HepG2 (cell line): ENCODE results near the gene GMFB. TPM values are rescaled to one million over a fixed set of nuclear protein-coding genes. Genes with fewer than 3 reads are reported as not detected.
A peak's percentile ranks its signal among the peaks of the same experiment; 100 is the strongest.

Source experiments
- ADNP ChIP-seq: sonication (generic); formaldehyde crosslinking; IDR thresholded peaks from 2 replicates; pipeline ENCODE4 v1.4.0; 2020; ENCODE audit warnings: missing genetic modification reagents
- CSRNP2 ChIP-seq: sonication (generic); formaldehyde crosslinking; conservative IDR thresholded peaks from 2 replicates; pipeline ENCODE4 v1.8.0; 2022; ENCODE audit warnings: low read depth, missing genetic modification reagents
- CTCF ChIP-seq: sonication (generic); formaldehyde crosslinking; IDR thresholded peaks from 2 replicates; pipeline ENCODE4 v1.5.0; 2020; ENCODE audit warnings: mild to moderate bottlenecking, missing genetic modification reagents, moderate library complexity
- GABPB1 ChIP-seq: IDR thresholded peaks from 2 replicates; pipeline ENCODE4 v1.6.1; 2016; ENCODE audit warnings: mild to moderate bottlenecking, missing genetic modification reagents, moderate library complexity, missing compliant biosample characterization
- HMG20B ChIP-seq: conservative IDR thresholded peaks from 2 replicates; pipeline ENCODE4 v1.6.1; 2016; ENCODE audit warnings: missing genetic modification reagents, missing compliant biosample characterization
- MBNL3 ChIP-seq: fragments of 250-450 bp; sonication (Bioruptor Pico); conservative IDR thresholded peaks from 2 replicates; pipeline ENCODE4 v1.8.0; 2022; ENCODE audit warnings: mild to moderate bottlenecking, inconsistent platforms
- PRPF4 ChIP-seq: fragments of 200-400 bp; formaldehyde crosslinking; IDR thresholded peaks from 2 replicates; pipeline ENCODE4 v1.6.1; 2016; ENCODE audit warnings: low read length, low read depth; ENCODE audit not compliant: poor library complexity, severe bottlenecking
- SNAI1 ChIP-seq: sonication (generic); formaldehyde crosslinking; IDR thresholded peaks from 2 replicates; pipeline ENCODE4 v1.5.0; 2020; ENCODE audit warnings: mild to moderate bottlenecking, missing genetic modification reagents, borderline replicate concordance
- SOX5 ChIP-seq: IDR thresholded peaks from 2 replicates; pipeline ENCODE4 v1.6.1; 2016; ENCODE audit warnings: borderline replicate concordance
- TBX3 ChIP-seq: fragments of 450-650 bp; IDR thresholded peaks from 2 replicates; pipeline ENCODE4 v1.6.1; 2017; ENCODE audit warnings: antibody characterized with exemption, mild to moderate bottlenecking, inconsistent platforms, borderline replicate concordance
- THAP8 ChIP-seq: sonication (generic); formaldehyde crosslinking; IDR thresholded peaks from 2 replicates; pipeline ENCODE4 v1.5.1; 2020; ENCODE audit warnings: missing genetic modification reagents, mild to moderate bottlenecking, borderline replicate concordance
- ZNF20 ChIP-seq: sonication (generic); formaldehyde crosslinking; IDR thresholded peaks from 2 replicates; pipeline ENCODE4 v1.4.0; 2020; ENCODE audit warnings: mild to moderate bottlenecking, moderate library complexity, missing genetic modification reagents
- ZNF251 ChIP-seq: sonication (generic); formaldehyde crosslinking; IDR thresholded peaks from 2 replicates; pipeline ENCODE4 v1.9.0; 2021; ENCODE audit warnings: mild to moderate bottlenecking, missing genetic modification reagents
- ZNF260 ChIP-seq: sonication (generic); formaldehyde crosslinking; IDR thresholded peaks from 2 replicates; pipeline ENCODE4 v1.4.0; 2020; ENCODE audit warnings: missing genetic modification reagents, low read depth, mild to moderate bottlenecking, borderline replicate concordance
- ZNF543 ChIP-seq: sonication (generic); formaldehyde crosslinking; IDR thresholded peaks from 2 replicates; pipeline ENCODE4 v1.4.0; 2020; ENCODE audit warnings: mild to moderate bottlenecking, missing genetic modification reagents
- ZNF547 ChIP-seq: sonication (generic); formaldehyde crosslinking; IDR thresholded peaks from 2 replicates; pipeline ENCODE4 v1.5.1; 2020; ENCODE audit warnings: mild to moderate bottlenecking, missing genetic modification reagents
- ZNF619 ChIP-seq: sonication (generic); formaldehyde crosslinking; IDR thresholded peaks from 2 replicates; pipeline ENCODE4 v1.4.0; 2020; ENCODE audit warnings: mild to moderate bottlenecking, missing genetic modification reagents
- ZNF691 ChIP-seq: sonication (generic); formaldehyde crosslinking; IDR thresholded peaks from 2 replicates; pipeline ENCODE4 v1.4.0; 2020; ENCODE audit warnings: missing genetic modification reagents, low read depth, mild to moderate bottlenecking, borderline replicate concordance
- ZNF724P ChIP-seq: sonication (generic); formaldehyde crosslinking; IDR thresholded peaks from 2 replicates; pipeline ENCODE4 v1.8.0; 2022; ENCODE audit warnings: missing genetic modification reagents, borderline replicate concordance
- ZNF775 ChIP-seq: sonication (generic); formaldehyde crosslinking; IDR thresholded peaks from 2 replicates; pipeline ENCODE4 v1.4.0; 2020; ENCODE audit warnings: missing genetic modification reagents, mild to moderate bottlenecking, moderate library complexity, borderline replicate concordance
- polyA plus RNA-seq, 8 experiments: library from polyadenylated mRNA; depleted of rRNA in 3 of 8; stranded (reverse) in 7 of 8; unstranded in 1 of 8; fragments of >200 nt; fragmentation: Illumina TruSeq in 4 of 8; extraction: Trizol in 4 of 8; gene quantifications; 2 replicates each; pipeline versions ENCODE4 v1.2.1 to v1.2.3, GENCODE V29; 2011 to 2016; ENCODE audit warnings: low read depth in 4 of 8, missing spikeins in 1 of 8, mixed read lengths in 1 of 8; ENCODE audit not compliant: insufficient read depth in 1 of 8
- total RNA-seq, 5 experiments: library from RNA; depleted of rRNA; stranded (reverse); fragments of >200 nt; fragmentation: Illumina TruSeq; extraction: Trizol; gene quantifications; 2 replicates each; pipeline ENCODE4 v1.2.3, GENCODE V29; 2016; ENCODE audit warnings: low read depth in 1 of 5
- TF ChIP-seq, protein P1 (sequence below): sonication (generic); formaldehyde crosslinking; conservative IDR thresholded peaks from 2 replicates; pipeline ENCODE4 v1.4.0; 2020; ENCODE audit warnings: missing genetic modification reagents
- TF ChIP-seq, protein P2 (sequence below): sonication (generic); formaldehyde crosslinking; IDR thresholded peaks from 2 replicates; pipeline ENCODE4 v1.4.0; 2020; ENCODE audit warnings: missing genetic modification reagents
- TF ChIP-seq, protein P3 (sequence below): sonication (generic); formaldehyde crosslinking; IDR thresholded peaks from 2 replicates; pipeline ENCODE4 v1.4.0; 2020; ENCODE audit warnings: missing genetic modification reagents

The GMFB gene
- total and polyA plus RNA-seq, 2 of the 13 experiments (the other 11 are each of a cell fraction or from before 2014, with no cell fraction given): 17.3 to 68.2 TPM

DNA sequence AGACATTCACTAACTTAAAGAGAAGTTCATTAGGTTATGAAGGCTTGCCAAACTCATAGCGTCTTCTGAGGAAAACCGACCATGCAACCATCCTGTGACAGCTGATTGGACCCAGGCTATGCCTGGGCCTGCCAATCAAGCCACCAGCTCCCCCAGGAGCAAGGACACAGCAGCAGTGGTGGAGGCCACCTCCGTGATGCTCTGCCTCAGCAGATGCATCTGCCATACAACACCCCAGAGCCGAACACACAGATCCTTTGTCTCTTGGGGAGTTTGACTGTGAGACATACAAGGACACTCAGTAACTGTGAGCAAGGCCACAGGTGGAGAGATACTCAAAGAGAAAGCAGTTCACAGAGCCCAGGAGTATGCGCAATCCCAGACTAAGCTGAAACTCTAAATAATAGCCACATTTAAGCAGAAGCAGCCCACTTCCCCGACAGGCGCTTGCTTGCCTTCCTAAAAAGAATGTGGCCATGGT, 37.6 kb downstream of the GMFB start (continued):
- TF ChIP-seq ZNF775 (CRISPR knock-in tag) (no peak), SNAI1 (CRISPR knock-in tag) (no peak), ZNF20 (CRISPR knock-in tag) (no peak), ZNF543 (CRISPR knock-in tag) (0 out of 2 replicates have a peak, but pooled peaks have one; percentile 53), TBX3 (no peak), MBNL3 (CRISPR knock-in tag) (no peak), PRPF4 (no peak), CTCF (CRISPR knock-in tag) (no peak), ZNF260 (CRISPR knock-in tag) (no peak), HMG20B (no peak), ZNF724P (CRISPR knock-in tag) (no peak), ADNP (CRISPR knock-in tag) (no peak), ZNF547 (CRISPR knock-in tag) (no peak), ZNF619 (CRISPR knock-in tag) (no peak), THAP8 (CRISPR knock-in tag) (no peak), CSRNP2 (CRISPR knock-in tag) (no peak), GABPB1 (CRISPR knock-in tag) (no peak), ZNF691 (CRISPR knock-in tag) (peak; percentile 45; the same call in 1 of the 2 replicates), SOX5 (CRISPR knock-in tag) (peak; percentile 38; the same call in 1 of the 2 replicates), ZNF251 (no peak)
- TF ChIP-seq, protein P1, sequence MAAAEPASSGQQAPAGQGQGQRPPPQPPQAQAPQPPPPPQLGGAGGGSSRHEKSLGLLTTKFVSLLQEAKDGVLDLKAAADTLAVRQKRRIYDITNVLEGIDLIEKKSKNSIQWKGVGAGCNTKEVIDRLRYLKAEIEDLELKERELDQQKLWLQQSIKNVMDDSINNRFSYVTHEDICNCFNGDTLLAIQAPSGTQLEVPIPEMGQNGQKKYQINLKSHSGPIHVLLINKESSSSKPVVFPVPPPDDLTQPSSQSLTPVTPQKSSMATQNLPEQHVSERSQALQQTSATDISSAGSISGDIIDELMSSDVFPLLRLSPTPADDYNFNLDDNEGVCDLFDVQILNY (CRISPR knock-in tag): no peak
- TF ChIP-seq, protein P2, sequence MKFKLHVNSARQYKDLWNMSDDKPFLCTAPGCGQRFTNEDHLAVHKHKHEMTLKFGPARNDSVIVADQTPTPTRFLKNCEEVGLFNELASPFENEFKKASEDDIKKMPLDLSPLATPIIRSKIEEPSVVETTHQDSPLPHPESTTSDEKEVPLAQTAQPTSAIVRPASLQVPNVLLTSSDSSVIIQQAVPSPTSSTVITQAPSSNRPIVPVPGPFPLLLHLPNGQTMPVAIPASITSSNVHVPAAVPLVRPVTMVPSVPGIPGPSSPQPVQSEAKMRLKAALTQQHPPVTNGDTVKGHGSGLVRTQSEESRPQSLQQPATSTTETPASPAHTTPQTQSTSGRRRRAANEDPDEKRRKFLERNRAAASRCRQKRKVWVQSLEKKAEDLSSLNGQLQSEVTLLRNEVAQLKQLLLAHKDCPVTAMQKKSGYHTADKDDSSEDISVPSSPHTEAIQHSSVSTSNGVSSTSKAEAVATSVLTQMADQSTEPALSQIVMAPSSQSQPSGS (CRISPR knock-in tag): no peak
- TF ChIP-seq, protein P3, sequence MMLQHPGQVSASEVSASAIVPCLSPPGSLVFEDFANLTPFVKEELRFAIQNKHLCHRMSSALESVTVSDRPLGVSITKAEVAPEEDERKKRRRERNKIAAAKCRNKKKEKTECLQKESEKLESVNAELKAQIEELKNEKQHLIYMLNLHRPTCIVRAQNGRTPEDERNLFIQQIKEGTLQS (CRISPR knock-in tag): no peak
